ENCODE results near the gene FOXL3.

The FOXL3 gene

GRCh38 chr7:251446-252175 lies 38.4 kb upstream of the FOXL3 start:
- no peak overlapping the region for H3K4me3 ChIP-seq (ENCODE audit: low read length)
- H3K36me3 ChIP-seq (ENCODE audit: control insufficient read depth, low read length), result no peaks in the 10 kb centered on the region
- H3K27me3 ChIP-seq (ENCODE audit: control insufficient read depth, low read length), result no peaks in the 10 kb centered on the region
- no peak overlapping the region for H3K27ac ChIP-seq (ENCODE audit: low read depth, low read length)
- no peaks in the 10 kb centered on the region for H3K4me1 ChIP-seq (ENCODE audit: control insufficient read depth, low read length)
- TF ChIP-seq CTCF (IDR thresholded peaks at IDR 0.05; ENCODE audit: low read depth, low read length, poor library complexity, severe bottlenecking) (no peak), EZH2phosphoT487 (IDR thresholded peaks at IDR 0.05; ENCODE audit: borderline replicate concordance, low read length) (no peak)
- H3K79me2 ChIP-seq (ENCODE audit: control insufficient read depth, low read length), result no peaks in the 10 kb centered on the region
- H3F3A ChIP-seq (ENCODE audit: control insufficient read depth, insufficient read depth), result no peaks in the 10 kb centered on the region
- H3K4me2 ChIP-seq (ENCODE audit: low read length), result no peak overlapping the region
- no peaks in the 10 kb centered on the region for H4K20me1 ChIP-seq (ENCODE audit: control insufficient read depth, insufficient read depth, low read depth, low read length)
- peaks cover 71% of the 10 kb centered on the region for H3K9me3 ChIP-seq (ENCODE audit: control insufficient read depth, insufficient read depth, low read length)
- H3K9me2 ChIP-seq (replicated peaks; ENCODE audit: control insufficient read depth, low read length), result no peaks in the 10 kb centered on the region

- Histone ChIP-seq H3K27ac (ENCODE audit: low read depth, low read length) (no peak overlapping the region), H3K79me2 (ENCODE audit: control insufficient read depth, low read length) (no peaks in the 10 kb centered on the region), H3K36me3 (ENCODE audit: control insufficient read depth, low read length) (no peaks in the 10 kb centered on the region), H3K9me2 (replicated peaks; ENCODE audit: control insufficient read depth, low read length) (no peaks in the 10 kb centered on the region), H3K27me3 (ENCODE audit: control insufficient read depth, low read length) (no peaks in the 10 kb centered on the region), H3F3A (ENCODE audit: control insufficient read depth, insufficient read depth) (no peaks in the 10 kb centered on the region), H3K4me1 (ENCODE audit: control insufficient read depth, low read length) (no peaks in the 10 kb centered on the region), H3K4me2 (ENCODE audit: low read length) (no peak overlapping the region), H4K20me1 (ENCODE audit: control insufficient read depth, insufficient read depth, low read depth, low read length) (no peaks in the 10 kb centered on the region), H3K4me3 (ENCODE audit: low read length) (no peak overlapping the region), H3K9me3 (ENCODE audit: control insufficient read depth, insufficient read depth, low read length) (peaks cover 74% of the 10 kb centered on the region)
- TF ChIP-seq EZH2phosphoT487 (IDR thresholded peaks at IDR 0.05; ENCODE audit: borderline replicate concordance, low read length) (no peak), CTCF (IDR thresholded peaks at IDR 0.05; ENCODE audit: low read depth, low read length, poor library complexity, severe bottlenecking) (no peak)
Observed at GRCh38 chr7:252216-252965, 37.6 kb upstream of the FOXL3 start.

GRCh38 chr7:252981-253380 lies 37.0 kb upstream of the FOXL3 start:
- no peaks in the 10 kb centered on the region for H3K27me3 ChIP-seq (ENCODE audit: control insufficient read depth, low read length)
- no peak for TF ChIP-seq EZH2phosphoT487 (IDR thresholded peaks at IDR 0.05; ENCODE audit: borderline replicate concordance, low read length)
- TF ChIP-seq CTCF (IDR thresholded peaks at IDR 0.05; ENCODE audit: low read depth, low read length, poor library complexity, severe bottlenecking), result no peak
- no peaks in the 10 kb centered on the region for H3K4me1 ChIP-seq (ENCODE audit: control insufficient read depth, low read length)
- H3K79me2 ChIP-seq (ENCODE audit: control insufficient read depth, low read length), result no peaks in the 10 kb centered on the region
- H3K4me2 ChIP-seq (ENCODE audit: low read length), result no peak overlapping the region
- no peak overlapping the region for H3K4me3 ChIP-seq (ENCODE audit: low read length)
- H4K20me1 ChIP-seq (ENCODE audit: control insufficient read depth, insufficient read depth, low read depth, low read length), result no peaks in the 10 kb centered on the region
- no peaks in the 10 kb centered on the region for H3K9me2 ChIP-seq (replicated peaks; ENCODE audit: control insufficient read depth, low read length)
- no peaks in the 10 kb centered on the region for H3K36me3 ChIP-seq (ENCODE audit: control insufficient read depth, low read length)
- no peak overlapping the region for H3K27ac ChIP-seq (ENCODE audit: low read depth, low read length)
- no peaks in the 10 kb centered on the region for H3F3A ChIP-seq (ENCODE audit: control insufficient read depth, insufficient read depth)
- peaks cover 77% of the 10 kb centered on the region for H3K9me3 ChIP-seq (ENCODE audit: control insufficient read depth, insufficient read depth, low read length)
